ENCODE data around the gene IZUMO4.
"Not testable (repeated sequence)": the region's sequence is repeated elsewhere in the genome, so short reads cannot be mapped to it uniquely, and the experiment has no call there.

Gene IZUMO4

GRCh38 chr19:2083174-2083854, 13.4 kb upstream of the IZUMO4 start:
- DNase-seq (ENCODE audit: low read depth): peak; percentile 61

GRCh38 chr19:2084993-2085720, 11.6 kb upstream of the IZUMO4 start:
- peak; percentile 90 for DNase-seq (ENCODE audit: low read depth)

- not testable (repeated sequence) for DNase-seq (ENCODE audit: low read depth)
These were observed 9.8 kb upstream of the IZUMO4 start for GRCh38 chr19:2086695-2087620.

GRCh38 chr19:2087621-2088100, 9.1 kb upstream of the IZUMO4 start:
- no peak for DNase-seq (ENCODE audit: low read depth)

- no peak for DNase-seq (ENCODE audit: low read depth)
These were observed 7.6 kb upstream of the IZUMO4 start for GRCh38 chr19:2089001-2089711.

DNA sequence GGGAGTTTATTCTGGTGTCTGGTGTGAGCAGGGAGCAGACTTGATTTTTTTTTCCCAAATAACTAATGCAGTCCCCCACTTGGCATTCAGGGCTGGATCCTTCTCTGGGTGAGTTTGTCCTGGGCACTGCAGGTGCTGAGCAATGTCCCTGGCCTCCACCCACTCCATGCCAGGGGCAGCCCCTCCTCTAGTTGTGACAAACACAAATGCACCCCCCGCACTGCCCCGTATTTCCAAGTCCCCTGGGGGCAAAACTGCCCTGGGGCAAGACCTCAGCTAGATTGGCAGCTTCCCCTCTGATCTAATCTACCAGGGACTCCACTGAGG, 7.0 kb upstream of the IZUMO4 start:
- DNase-seq (ENCODE audit: low read depth): no peak

GRCh38 chr19:2091926-2092525, 4.7 kb upstream of the IZUMO4 start:
- DNase-seq (ENCODE audit: low read depth): not testable (repeated sequence)

GRCh38 chr19:2096034-2096479, 658 bp upstream of the IZUMO4 start, which contains the start of gene MOB3A:
Gene MOB3A (minus strand): TSS chr19:2096326. CDS start chr19:2078560, 17,766 bp downstream.
- peak; percentile 75 for DNase-seq (ENCODE audit: low read depth)

DNA sequence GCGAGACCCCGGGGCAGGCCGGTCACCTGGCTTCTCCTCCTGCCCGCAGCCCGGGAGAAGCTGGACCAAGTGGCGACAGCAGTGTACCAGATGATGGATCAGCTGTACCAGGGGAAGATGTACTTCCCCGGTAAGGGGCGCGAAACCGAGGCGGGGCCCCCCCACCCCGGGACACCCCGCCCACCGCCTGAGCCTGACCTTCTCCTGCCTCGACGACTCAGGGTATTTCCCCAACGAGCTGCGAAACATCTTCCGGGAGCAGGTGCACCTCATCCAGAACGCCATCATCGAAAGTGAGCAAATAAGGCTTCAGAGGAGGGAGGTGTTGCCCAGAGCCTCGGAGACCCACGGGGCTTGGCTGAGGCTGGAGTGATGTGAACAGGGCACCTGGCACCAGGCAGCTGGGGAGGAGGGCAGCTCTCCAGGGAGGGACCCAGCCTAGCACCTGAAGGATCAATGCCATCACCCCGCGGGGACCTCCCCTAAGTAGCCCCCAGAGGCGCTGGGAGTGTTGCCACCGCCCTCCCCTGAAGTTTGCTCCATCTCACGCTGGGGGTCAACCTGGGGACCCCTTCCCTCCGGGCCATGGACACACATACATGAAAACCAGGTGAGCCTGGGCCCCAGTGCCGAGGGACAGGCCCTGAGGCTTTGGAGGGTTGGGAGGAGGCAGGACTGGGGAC, 629 bp downstream of the IZUMO4 start:
- no peak for DNase-seq (ENCODE audit: low read depth)

GRCh38 chr19:2097886-2098327, 1.2 kb downstream of the IZUMO4 start:
- DNase-seq (ENCODE audit: low read depth): no peak

GRCh38 chr19:2099054-2099501, 2.4 kb downstream of the IZUMO4 start:
- no peak for DNase-seq (ENCODE audit: low read depth)

- no peak for DNase-seq (ENCODE audit: low read depth)
These were observed 3.4 kb downstream of the IZUMO4 start for GRCh38 chr19:2099937-2100718.

GRCh38 chr19:2100719-2101061, 4.0 kb downstream of the IZUMO4 start:
- DNase-seq (ENCODE audit: low read depth): no peak

- no peak for DNase-seq (ENCODE audit: low read depth)
These were observed 5.0 kb downstream of the IZUMO4 start for GRCh38 chr19:2101417-2102335.

DNA sequence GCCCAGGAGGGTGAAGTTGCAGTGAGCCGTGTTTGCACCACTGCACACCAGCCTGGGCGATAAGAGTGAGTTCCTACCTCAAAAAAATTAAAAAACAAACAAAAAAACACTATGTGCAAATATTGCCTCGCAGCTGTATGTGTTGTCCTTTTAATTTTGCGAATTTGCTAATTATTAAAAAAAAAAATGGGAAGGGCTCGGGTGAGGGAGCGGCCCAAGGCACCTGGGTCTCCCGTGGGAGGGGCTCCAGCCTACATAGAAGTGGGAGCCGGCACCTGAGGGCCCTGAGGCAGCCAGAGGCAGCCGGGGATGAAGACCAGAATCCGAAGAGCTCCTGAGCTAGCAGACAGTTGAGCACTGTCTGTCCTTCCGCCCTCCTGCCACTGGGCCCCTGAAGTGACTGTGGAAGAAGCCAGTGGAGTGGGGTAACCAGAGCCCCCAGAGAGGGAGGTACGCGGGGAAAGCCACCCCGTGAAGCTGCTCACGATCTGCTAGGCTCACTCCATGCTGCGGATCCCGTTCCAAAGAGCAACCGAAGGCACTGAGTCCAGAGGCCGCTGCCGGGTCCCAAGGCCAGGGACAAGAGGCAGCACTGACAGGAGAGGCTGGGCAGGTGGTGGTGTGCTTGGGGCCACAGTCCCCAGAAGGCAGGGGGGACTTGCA, 6.5 kb downstream of the IZUMO4 start:
- DNase-seq (ENCODE audit: low read depth): no peak

- no peak for DNase-seq (ENCODE audit: low read depth)
These were observed 11.7 kb downstream of the IZUMO4 start for GRCh38 chr19:2108251-2109016.
